PC-3 (cell line): Measurements from ENCODE around the gene EPHA2. TPM values are rescaled to one million over a fixed set of nuclear protein-coding genes. Genes with fewer than 3 reads are reported as not detected.
A peak's percentile ranks its signal among the peaks of the same experiment; 100 is the strongest.

Source experiments
- ATAC-seq: fragments of 200-7000 bp; cut with Tn5 transposase; 2 replicates; pipeline ENCODE4 v1.9.1; 2020; ENCODE audit warnings: mild to moderate bottlenecking, moderate library complexity
- BruUV-seq: library from RNA; stranded (reverse); fragments of 400-500 nt; replicated peaks from 2 replicates; lab custom pipeline; 2021; lab: Mats Ljungman, UMichigan
- CTCF ChIA-PET: fragments of 300-600 bp; sonication (Branson Sonifier 250); formaldehyde crosslinking; loops from one replicate; lab custom pipeline; 2022; ENCODE audit warnings: antibody characterized with exemption; lab: Charles Lee
- POLR2A ChIA-PET: fragments of 300-600 bp; sonication (Branson Sonifier 250); formaldehyde crosslinking; loops from one replicate; lab custom pipeline; 2022; ENCODE audit warnings: antibody characterized with exemption; ENCODE audit not compliant: unreplicated experiment; lab: Charles Lee
- DNase-seq: peaks from one replicate; pipeline ENCODE4 v3.0.0-alpha.2; 2015
- H2AFZ ChIP-seq: fragments of 300-600 bp; sonication (generic); 2 replicates; pipeline ENCODE4 v1.6.0; 2016; ENCODE audit warnings: antibody characterized with exemption, low read length
- H3F3A ChIP-seq: fragments of 300-600 bp; sonication (generic); one replicate; pipeline ENCODE4 v1.6.0; 2017; ENCODE audit warnings: antibody characterized with exemption, low read length, control low read depth, mild to moderate bottlenecking; ENCODE audit not compliant: unreplicated experiment
- H3K27ac ChIP-seq: fragments of 300-600 bp; sonication (generic); 2 replicates; pipeline ENCODE4 v1.5.1; 2016; ENCODE audit warnings: mild to moderate bottlenecking, low read length
- H3K27me3 ChIP-seq: fragments of 300-600 bp; sonication (generic); 2 replicates; pipeline ENCODE4 v1.6.1; 2016; ENCODE audit warnings: low read length, mixed read lengths
- H3K36me3 ChIP-seq: fragments of 300-600 bp; sonication (generic); 2 replicates; pipeline ENCODE4 v1.6.1; 2016; ENCODE audit warnings: low read depth, mixed run types, low read length, mixed read lengths
- H3K4me1 ChIP-seq: fragments of 300-600 bp; sonication (generic); 2 replicates; pipeline ENCODE4 v1.5.1; 2016; ENCODE audit warnings: low read length; ENCODE audit not compliant: insufficient read depth
- H3K4me2 ChIP-seq: fragments of 300-600 bp; sonication (generic); 2 replicates; pipeline ENCODE4 v1.6.0; 2016; ENCODE audit warnings: low read length
- H3K4me3 ChIP-seq: fragments of 300-600 bp; sonication (generic); 2 replicates; pipeline ENCODE4 v1.5.1; 2016; ENCODE audit warnings: mild to moderate bottlenecking, low read length, mixed read lengths
- H3K79me2 ChIP-seq: fragments of 300-600 bp; sonication (generic); 2 replicates; pipeline ENCODE4 v1.6.1; 2017; ENCODE audit warnings: low read length, mixed read lengths
- H3K9ac ChIP-seq: fragments of 300-600 bp; sonication (generic); 2 replicates; pipeline ENCODE4 v1.6.0; 2016; ENCODE audit warnings: mild to moderate bottlenecking, low read length
- H3K9me2 ChIP-seq: fragments of 300-600 bp; sonication (generic); replicated peaks from 2 replicates; pipeline ENCODE4 v1.6.1; 2016; ENCODE audit warnings: mixed run types, low read length, mixed read lengths
- H3K9me3 ChIP-seq: fragments of 300-600 bp; sonication (generic); 2 replicates; pipeline ENCODE4 v1.6.1; 2016; ENCODE audit warnings: low read length, mixed read lengths
- H4K20me1 ChIP-seq: fragments of 300-600 bp; sonication (generic); 2 replicates; pipeline ENCODE4 v1.6.1; 2016; ENCODE audit warnings: low read length, mixed read lengths
- EZH2 ChIP-seq: fragments of 300-600 bp; sonication (generic); IDR thresholded peaks from one replicate; pipeline ENCODE4 v1.6.1; 2017; ENCODE audit warnings: antibody characterized with exemption, mild to moderate bottlenecking, low read length; ENCODE audit not compliant: unreplicated experiment
- EZH2phosphoT487 ChIP-seq: fragments of 300-600 bp; sonication (generic); IDR thresholded peaks from 2 replicates; pipeline ENCODE4 v1.6.1; 2018; ENCODE audit warnings: mild to moderate bottlenecking, antibody characterized with exemption, low read length, borderline replicate concordance
- intact Hi-C: fragments of 100-400 bp; cut with micrococcal nuclease; formaldehyde crosslinking; loops from 2 replicates; pipeline ENCODE4 v1.9.0; 2023
- total RNA-seq: library from RNA; depleted of rRNA; stranded (reverse); fragments of >200 nt; gene quantifications from 2 replicates; pipeline ENCODE4 v1.2.3, GENCODE V29; 2014
- TF ChIP-seq, protein P1 (sequence below): fragments of 300-600 bp; sonication (generic); conservative IDR thresholded peaks from 2 replicates; pipeline ENCODE4 v1.5.1; 2017; ENCODE audit warnings: antibody characterized with exemption, low read depth, mild to moderate bottlenecking, low read length

EPHA2 gene
- total RNA-seq, 1 experiment from 2014 or later: 459 TPM

DNA sequence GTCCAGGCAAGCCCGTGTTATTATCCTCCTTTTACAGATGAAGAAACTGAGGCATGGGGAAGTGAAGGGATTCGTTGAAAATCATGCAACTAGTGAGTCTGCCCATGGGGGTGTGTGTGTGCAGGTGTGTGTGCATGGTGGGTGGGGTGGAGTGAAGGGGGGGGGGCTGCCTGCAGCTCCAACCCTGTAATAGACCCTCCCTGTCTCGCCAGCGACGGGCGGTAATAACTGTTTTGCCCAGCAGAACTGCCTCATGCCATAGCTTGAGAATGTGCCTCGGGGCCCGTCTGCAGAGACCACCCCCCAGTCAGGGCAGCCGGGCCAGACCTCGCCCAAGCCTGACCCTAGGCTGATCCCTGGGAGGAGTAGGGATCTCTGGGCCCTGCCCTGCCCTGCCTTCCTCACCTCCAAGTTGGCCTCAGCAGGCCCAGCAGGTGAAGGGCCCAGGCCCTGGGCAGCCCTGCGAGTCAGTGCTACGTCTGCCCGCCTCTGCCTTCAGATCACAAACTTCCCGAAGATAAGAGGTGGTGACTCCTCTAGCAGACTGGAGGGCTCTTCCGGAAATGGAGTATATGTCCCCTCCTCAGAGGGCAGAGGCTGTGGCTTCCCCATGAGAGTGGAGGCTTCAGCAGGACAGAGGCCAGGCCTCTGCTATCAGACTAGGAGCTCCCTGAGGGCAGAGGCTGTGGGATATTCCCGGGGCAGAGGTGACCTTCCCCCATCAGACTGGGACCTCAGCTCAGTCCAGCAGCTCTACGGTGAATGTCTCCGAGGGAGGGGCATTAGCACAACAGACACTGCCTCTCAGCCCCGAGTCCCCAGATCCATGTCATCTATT is 15.7 kb upstream of the EPHA2 start:
- Histone ChIP-seq H3K4me2 (no peak overlapping the region; the same call in 1 of the 2 replicates), H3K9me2 (no peaks in the 10 kb centered on the region), H3K36me3 (no peaks in the 10 kb centered on the region), H2AFZ (no peak overlapping the region), H3K27ac (peak overlapping the region; percentile 36), H3K9me3 (no peaks in the 10 kb centered on the region), H3K4me3 (no peak overlapping the region), H3K9ac (no peak overlapping the region), H3F3A (peaks cover 5% of the 10 kb centered on the region), H4K20me1 (no peaks in the 10 kb centered on the region), H3K27me3 (no peaks in the 10 kb centered on the region), H3K4me1 (peaks cover 69% of the 10 kb centered on the region), H3K79me2 (peaks cover 26% of the 10 kb centered on the region)
- intact Hi-C loops: no loop called here
- no TSS peak for BruUV-seq
- CTCF ChIA-PET: no interaction called here
- POLR2A ChIA-PET: no interaction called here
- TF ChIP-seq EZH2 (no peak), EZH2phosphoT487 (no peak)
- TF ChIP-seq, protein P1, sequence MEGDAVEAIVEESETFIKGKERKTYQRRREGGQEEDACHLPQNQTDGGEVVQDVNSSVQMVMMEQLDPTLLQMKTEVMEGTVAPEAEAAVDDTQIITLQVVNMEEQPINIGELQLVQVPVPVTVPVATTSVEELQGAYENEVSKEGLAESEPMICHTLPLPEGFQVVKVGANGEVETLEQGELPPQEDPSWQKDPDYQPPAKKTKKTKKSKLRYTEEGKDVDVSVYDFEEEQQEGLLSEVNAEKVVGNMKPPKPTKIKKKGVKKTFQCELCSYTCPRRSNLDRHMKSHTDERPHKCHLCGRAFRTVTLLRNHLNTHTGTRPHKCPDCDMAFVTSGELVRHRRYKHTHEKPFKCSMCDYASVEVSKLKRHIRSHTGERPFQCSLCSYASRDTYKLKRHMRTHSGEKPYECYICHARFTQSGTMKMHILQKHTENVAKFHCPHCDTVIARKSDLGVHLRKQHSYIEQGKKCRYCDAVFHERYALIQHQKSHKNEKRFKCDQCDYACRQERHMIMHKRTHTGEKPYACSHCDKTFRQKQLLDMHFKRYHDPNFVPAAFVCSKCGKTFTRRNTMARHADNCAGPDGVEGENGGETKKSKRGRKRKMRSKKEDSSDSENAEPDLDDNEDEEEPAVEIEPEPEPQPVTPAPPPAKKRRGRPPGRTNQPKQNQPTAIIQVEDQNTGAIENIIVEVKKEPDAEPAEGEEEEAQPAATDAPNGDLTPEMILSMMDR: no peak
- ATAC-seq (no peak), DNase-seq (peak; percentile 3)

- no TSS peak for BruUV-seq
- TF ChIP-seq EZH2phosphoT487 (no peak), EZH2 (no peak)
- TF ChIP-seq, protein P1: no peak
- H4K20me1 ChIP-seq: no peaks in the 10 kb centered on the region
- H3K9ac ChIP-seq: no peak overlapping the region
- ChIA-PET CTCF (no interaction called here), POLR2A (no interaction called here)
- H3K79me2 ChIP-seq: peaks cover 24% of the 10 kb centered on the region
- H3K36me3 ChIP-seq: no peaks in the 10 kb centered on the region
- H3F3A ChIP-seq: no peaks in the 10 kb centered on the region
- H2AFZ ChIP-seq: no peak overlapping the region
- no peak overlapping the region for H3K27ac ChIP-seq
- no peaks in the 10 kb centered on the region for H3K9me3 ChIP-seq
- DNase-seq (peak; percentile 1), ATAC-seq (no peak)
- intact Hi-C loops: no loop called here
- H3K27me3 ChIP-seq: no peaks in the 10 kb centered on the region
- no peaks in the 10 kb centered on the region for H3K9me2 ChIP-seq
- H3K4me2 ChIP-seq: no peak overlapping the region
- no peak overlapping the region for H3K4me3 ChIP-seq
- H3K4me1 ChIP-seq: peaks cover 58% of the 10 kb centered on the region
Observed at GRCh38 chr1:16170283-16170673, 14.4 kb upstream of the EPHA2 start.
